GOT3 (cell line): ENCODE results near the gene BAIAP2.
"Not testable (repeated sequence)": the region's sequence is repeated elsewhere in the genome, so short reads cannot be mapped to it uniquely, and the experiment has no call there.

Experiments
- DNase-seq: peaks from one replicate; lab custom pipeline; 2025; ENCODE audit warnings: mixed read lengths; lab: John Stamatoyannopoulos, UW

BAIAP2 gene

GRCh38 chr17:81140695-81141094 lies 105.7 kb downstream of the BAIAP2 start:
- DNase-seq = no peak

GRCh38 chr17:81142301-81143199 lies 107.6 kb downstream of the BAIAP2 start:
- DNase-seq = no peak

DNA sequence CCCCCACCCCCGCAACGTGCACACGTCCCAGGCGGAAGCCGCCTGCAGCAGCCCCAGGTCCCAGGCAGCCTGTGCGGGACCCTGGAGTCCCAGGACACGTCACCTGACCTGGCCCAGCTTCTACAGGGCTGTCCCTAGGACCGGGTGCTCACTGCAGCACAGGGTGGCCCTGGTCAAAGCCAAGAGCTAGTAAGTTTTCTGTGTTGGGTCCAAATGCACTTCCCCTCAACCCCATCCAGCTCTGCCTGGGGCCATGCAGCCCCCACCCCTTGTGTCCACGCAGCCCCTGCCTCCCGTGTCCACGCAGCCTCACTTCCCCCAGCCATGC lies 108.2 kb downstream of the BAIAP2 start:
- no peak for DNase-seq

- DNase-seq = no peak
Measured at GRCh38 chr17:81143717-81144422, 108.9 kb downstream of the BAIAP2 start.

- no peak for DNase-seq
Measured at GRCh38 chr17:81144423-81144781, 109.5 kb downstream of the BAIAP2 start.

DNA sequence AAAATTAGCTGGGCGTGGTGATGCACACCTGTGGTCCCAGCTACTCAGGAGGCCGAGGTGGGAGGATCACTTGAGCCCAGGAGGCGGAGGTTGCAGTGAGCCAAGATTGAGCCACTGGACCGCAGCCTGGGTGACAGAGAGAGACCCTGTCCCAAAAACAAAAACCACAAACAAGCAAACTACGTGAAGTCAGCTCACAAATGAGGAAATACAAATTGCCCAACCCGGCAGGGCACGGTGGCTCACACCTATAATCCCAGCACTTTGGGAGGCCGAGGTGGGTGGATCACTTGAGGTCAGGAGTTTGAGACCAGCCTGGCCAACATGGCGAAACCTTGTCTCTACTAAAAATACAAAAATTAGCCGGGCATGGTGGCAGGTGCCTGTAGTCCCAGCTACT lies 111.3 kb downstream of the BAIAP2 start:
- DNase-seq = not testable (repeated sequence)

GRCh38 chr17:81147701-81148100 lies 112.8 kb downstream of the BAIAP2 start:
- no peak for DNase-seq

- no peak for DNase-seq
Measured at GRCh38 chr17:81148571-81148970, 113.6 kb downstream of the BAIAP2 start.

DNA sequence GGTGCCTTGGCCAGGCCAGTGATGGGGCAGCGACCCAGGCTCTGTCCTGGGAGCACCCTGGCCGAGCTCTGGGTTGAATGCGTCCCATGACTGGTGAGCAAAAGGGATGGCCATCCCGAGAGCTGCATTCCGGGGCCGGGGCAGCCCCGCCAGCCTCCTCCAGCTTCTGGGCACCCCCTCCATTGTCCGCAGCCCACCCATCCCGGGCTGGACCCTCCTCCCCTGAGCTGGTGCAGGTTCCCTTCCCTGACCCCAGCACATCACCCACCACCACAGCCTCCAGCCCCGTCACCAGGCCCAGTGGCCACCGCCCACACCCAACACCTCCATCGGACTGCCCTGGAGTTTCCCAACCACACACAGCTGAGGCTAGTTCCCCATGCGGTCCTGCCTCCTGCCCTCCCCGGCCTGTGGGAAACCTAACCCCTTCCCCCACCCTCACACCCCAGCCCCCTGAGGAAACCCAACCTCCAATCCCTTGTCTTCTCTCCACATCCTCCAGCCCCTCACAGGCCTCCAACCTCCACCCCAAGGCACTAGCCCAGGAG lies 114.1 kb downstream of the BAIAP2 start:
- no peak for DNase-seq

DNA sequence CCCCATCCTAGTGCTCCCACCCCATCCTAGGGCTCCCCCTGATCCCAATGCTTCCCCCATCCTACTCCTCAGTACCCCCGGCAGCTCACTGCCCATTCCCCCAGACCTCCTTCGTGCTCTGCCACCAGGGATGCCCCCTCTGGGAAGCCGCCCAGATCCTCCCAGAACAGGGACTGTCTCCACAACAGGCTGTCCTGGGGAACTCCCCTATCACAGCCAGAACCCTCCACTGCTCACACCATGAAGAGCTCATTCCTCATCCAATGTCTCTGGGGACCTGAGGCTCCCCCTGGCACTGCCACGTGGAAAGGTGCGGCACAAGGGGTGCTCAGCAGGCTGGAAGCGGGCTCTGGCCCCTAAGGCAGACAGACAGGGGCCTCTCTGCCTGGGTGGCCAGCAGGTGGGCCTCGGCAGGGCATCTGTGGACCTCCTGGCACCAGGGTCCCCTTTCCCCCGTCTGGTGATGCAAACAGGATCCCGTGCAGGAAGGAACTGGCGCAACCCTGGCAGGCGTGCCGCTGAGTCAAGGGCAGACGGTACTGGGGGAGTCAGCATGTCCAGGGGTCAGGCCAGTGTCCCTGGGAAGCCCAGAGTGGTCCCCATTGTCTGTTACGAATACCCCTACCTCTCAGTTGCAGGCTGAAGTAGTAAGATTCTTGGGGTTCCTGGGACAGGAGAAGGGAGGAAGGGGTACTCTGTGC lies 115.6 kb downstream of the BAIAP2 start:
- no peak for DNase-seq

- DNase-seq = no peak
Measured at GRCh38 chr17:81151278-81151677, 116.3 kb downstream of the BAIAP2 start.

- no peak for DNase-seq
Measured at GRCh38 chr17:81152288-81152828, 117.4 kb downstream of the BAIAP2 start.

- DNase-seq = no peak
Measured at GRCh38 chr17:81153340-81153803, 118.4 kb downstream of the BAIAP2 start.

DNA sequence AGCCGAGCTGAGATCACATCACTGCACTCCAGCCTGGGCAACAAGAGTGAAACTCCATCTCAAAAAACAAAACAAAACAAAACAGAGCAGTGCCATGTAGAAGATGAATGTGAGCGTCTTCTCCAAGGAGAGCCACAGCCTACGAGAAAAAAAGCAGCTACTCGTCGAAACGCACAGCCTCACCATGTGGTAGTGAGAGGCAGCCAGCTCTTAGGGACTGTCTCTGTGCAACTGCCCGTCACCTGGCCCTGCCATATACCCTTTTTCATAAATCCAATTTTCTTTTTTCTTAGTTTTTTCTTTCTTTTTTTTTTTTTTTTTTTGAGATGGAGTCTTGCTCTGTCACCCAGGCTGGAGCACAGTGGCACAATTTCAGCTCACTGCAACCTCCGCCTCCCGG lies 119.1 kb downstream of the BAIAP2 start:
- DNase-seq = not testable (repeated sequence)

GRCh38 chr17:81154961-81155360 lies 120.0 kb downstream of the BAIAP2 start:
- no peak for DNase-seq

DNA sequence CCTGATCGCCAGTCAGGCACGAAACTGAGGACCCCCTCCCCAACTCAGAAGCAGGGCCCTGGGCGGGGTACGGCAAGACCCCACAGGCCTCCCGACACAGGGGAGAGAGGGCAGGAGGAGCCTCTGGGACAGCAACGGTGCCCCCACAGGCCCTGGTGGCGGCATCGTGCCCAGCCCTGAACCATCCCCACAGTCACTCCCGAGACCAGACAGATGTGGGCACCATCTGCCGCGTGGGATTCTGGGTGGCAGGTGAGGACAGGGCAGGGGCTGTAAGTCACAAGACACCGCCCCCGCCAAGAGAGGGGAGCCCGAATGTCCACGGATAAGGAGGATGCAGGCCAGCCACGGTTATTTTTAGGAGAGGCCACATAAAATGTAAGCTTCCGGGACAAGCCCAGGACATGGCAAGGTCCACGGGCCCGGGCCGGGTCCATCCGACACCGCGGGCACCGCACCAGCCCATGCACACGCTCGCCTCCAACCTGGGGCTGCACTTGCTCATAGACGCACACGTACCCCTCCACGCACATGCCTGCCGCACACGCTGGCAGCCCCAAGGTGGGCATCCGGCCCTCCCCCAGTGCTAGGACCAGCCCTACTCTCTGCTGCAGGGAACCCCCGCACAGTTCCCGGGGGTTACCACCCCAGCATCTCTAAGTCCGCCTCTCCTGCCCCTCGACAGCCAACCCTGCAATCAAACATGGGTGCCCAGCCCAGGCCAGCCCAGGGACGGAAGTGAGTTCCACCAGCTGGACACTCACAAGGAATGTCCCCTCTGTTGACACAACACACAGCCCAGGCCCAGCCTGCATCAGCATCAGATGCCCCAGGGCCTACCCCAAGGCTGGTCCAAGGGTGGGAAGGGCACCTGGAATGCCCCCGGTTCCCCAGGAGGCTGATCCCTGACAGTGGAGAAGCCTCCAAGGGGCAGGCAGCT lies 122.2 kb downstream of the BAIAP2 start:
- no peak for DNase-seq

GRCh38 chr17:81157848-81158687 lies 123.1 kb downstream of the BAIAP2 start:
- DNase-seq = no peak

DNA sequence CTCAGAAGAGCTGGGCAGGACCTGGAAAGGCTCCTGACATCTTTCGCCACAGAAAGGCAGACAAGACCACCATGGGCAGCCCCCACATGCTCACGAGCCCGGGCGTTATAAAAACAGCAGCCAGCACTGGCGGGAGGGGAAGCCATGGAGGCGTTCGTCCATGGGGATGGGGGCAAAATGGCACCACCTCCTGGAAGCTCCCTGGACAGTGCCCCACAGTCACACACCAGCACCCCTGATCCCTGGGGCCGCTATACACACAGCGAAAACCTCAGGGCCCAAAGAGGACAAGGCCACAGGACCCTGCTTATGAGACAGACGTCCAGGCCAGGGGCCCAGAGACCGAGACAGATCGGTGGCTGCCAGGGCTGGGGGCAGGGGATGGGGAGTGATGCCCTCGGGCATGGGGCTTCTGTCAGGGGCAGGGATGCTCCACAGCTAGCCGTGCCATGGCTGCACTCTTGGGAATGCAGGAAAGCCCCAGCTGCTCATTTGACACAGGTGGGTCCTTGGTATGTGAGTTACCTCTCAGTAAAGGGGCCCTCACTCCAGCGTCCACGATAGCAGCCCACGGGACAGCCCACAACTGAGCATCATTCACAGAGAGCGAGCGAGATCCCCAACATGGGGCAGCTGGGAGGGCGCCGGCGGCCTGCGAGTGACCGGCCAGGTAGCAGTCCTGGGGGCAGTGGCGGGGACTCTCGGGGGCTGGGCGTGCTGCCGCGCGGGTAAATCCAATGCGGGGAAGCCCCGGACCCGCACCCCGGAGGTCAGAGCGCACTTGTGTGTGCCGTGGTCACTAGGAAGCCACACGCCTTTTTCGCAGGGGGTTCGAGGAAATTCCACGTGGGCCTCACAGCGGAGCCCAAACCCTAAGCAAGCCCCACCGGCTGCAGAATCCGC lies 124.0 kb downstream of the BAIAP2 start:
- DNase-seq = no peak
